A549 (cell line): Measurements from ENCODE around the gene NR1H4.

ENCODE experiments used
- POLR2A ChIP-seq: IDR thresholded peaks from 2 replicates; pipeline ENCODE4 v1.6.1; 2012; ENCODE audit warnings: mild to moderate bottlenecking, low read length
- POLR2AphosphoS2 ChIP-seq: conservative IDR thresholded peaks from 2 replicates; pipeline ENCODE4 v1.6.1; 2012; ENCODE audit warnings: low read length, improper control_type of control experiment, inconsistent platforms
- USF2 ChIP-seq: fragments of 450-650 bp; IDR thresholded peaks from 2 replicates; pipeline ENCODE4 v1.6.1; 2014; ENCODE audit warnings: antibody characterized with exemption
- TF ChIP-seq, protein P1 (sequence below): fragments of >200 bp; sonication (Bioruptor Twin); formaldehyde crosslinking; IDR thresholded peaks from 3 replicates; pipeline ENCODE4 v1.5.1; 2016
- TF ChIP-seq, protein P2 (sequence below): fragments of 200-600 bp; sonication (generic); IDR thresholded peaks from 2 replicates; pipeline ENCODE4 v1.6.1; 2016; ENCODE audit warnings: antibody characterized with exemption, mild to moderate bottlenecking, moderate library complexity

GRCh38 chr12:100494026-100494425, 20.4 kb downstream of the NR1H4 start:
- TF ChIP-seq POLR2A = no peak
- TF ChIP-seq, protein P1, sequence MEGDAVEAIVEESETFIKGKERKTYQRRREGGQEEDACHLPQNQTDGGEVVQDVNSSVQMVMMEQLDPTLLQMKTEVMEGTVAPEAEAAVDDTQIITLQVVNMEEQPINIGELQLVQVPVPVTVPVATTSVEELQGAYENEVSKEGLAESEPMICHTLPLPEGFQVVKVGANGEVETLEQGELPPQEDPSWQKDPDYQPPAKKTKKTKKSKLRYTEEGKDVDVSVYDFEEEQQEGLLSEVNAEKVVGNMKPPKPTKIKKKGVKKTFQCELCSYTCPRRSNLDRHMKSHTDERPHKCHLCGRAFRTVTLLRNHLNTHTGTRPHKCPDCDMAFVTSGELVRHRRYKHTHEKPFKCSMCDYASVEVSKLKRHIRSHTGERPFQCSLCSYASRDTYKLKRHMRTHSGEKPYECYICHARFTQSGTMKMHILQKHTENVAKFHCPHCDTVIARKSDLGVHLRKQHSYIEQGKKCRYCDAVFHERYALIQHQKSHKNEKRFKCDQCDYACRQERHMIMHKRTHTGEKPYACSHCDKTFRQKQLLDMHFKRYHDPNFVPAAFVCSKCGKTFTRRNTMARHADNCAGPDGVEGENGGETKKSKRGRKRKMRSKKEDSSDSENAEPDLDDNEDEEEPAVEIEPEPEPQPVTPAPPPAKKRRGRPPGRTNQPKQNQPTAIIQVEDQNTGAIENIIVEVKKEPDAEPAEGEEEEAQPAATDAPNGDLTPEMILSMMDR = no peak
- TF ChIP-seq, protein P2, sequence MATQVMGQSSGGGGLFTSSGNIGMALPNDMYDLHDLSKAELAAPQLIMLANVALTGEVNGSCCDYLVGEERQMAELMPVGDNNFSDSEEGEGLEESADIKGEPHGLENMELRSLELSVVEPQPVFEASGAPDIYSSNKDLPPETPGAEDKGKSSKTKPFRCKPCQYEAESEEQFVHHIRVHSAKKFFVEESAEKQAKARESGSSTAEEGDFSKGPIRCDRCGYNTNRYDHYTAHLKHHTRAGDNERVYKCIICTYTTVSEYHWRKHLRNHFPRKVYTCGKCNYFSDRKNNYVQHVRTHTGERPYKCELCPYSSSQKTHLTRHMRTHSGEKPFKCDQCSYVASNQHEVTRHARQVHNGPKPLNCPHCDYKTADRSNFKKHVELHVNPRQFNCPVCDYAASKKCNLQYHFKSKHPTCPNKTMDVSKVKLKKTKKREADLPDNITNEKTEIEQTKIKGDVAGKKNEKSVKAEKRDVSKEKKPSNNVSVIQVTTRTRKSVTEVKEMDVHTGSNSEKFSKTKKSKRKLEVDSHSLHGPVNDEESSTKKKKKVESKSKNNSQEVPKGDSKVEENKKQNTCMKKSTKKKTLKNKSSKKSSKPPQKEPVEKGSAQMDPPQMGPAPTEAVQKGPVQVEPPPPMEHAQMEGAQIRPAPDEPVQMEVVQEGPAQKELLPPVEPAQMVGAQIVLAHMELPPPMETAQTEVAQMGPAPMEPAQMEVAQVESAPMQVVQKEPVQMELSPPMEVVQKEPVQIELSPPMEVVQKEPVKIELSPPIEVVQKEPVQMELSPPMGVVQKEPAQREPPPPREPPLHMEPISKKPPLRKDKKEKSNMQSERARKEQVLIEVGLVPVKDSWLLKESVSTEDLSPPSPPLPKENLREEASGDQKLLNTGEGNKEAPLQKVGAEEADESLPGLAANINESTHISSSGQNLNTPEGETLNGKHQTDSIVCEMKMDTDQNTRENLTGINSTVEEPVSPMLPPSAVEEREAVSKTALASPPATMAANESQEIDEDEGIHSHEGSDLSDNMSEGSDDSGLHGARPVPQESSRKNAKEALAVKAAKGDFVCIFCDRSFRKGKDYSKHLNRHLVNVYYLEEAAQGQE = no peak
- no peak for TF ChIP-seq POLR2AphosphoS2
- no peak for TF ChIP-seq USF2
